ENCODE measurements around the gene DUSP5.
"Not testable (repeated sequence)": the region's sequence is repeated elsewhere in the genome, so short reads cannot be mapped to it uniquely, and the experiment has no call there.

Gene DUSP5

GRCh38 chr10:110529596-110530011, 31.9 kb downstream of the DUSP5 start:
- no peaks in the 10 kb centered on the region for H3K4me1 ChIP-seq (ENCODE audit: control insufficient read depth, insufficient read depth, low read length)
- no peaks in the 10 kb centered on the region for H3K27me3 ChIP-seq (ENCODE audit: control insufficient read depth, insufficient read depth, low read length, poor library complexity, severe bottlenecking)
- no peaks in the 10 kb centered on the region for H3K9me3 ChIP-seq (ENCODE audit: control insufficient read depth, low read length)
- H3K4me3 ChIP-seq (ENCODE audit: insufficient read depth, low read depth, low read length) = no peak overlapping the region
- WGBS, 2 experiments = 14 to 18% methylated on average over 6 of the region's 6 CpGs
- peak overlapping the region; percentile 19 for H3K27ac ChIP-seq (ENCODE audit: insufficient read depth, low read depth, low read length, poor library complexity, severe bottlenecking)
- H3K36me3 ChIP-seq (ENCODE audit: control insufficient read depth, insufficient read depth, low read length) = no peaks in the 10 kb centered on the region

- Histone ChIP-seq H3K27me3 (ENCODE audit: control insufficient read depth, insufficient read depth, low read length, poor library complexity, severe bottlenecking) (no peaks in the 10 kb centered on the region), H3K27ac (ENCODE audit: insufficient read depth, low read depth, low read length, poor library complexity, severe bottlenecking) (no peak overlapping the region), H3K9me3 (ENCODE audit: control insufficient read depth, low read length) (no peaks in the 10 kb centered on the region), H3K4me3 (ENCODE audit: insufficient read depth, low read depth, low read length) (peak overlapping the region; percentile 39), H3K4me1 (ENCODE audit: control insufficient read depth, insufficient read depth, low read length) (no peaks in the 10 kb centered on the region), H3K36me3 (ENCODE audit: control insufficient read depth, insufficient read depth, low read length) (no peaks in the 10 kb centered on the region)
- WGBS, 2 experiments = 5 to 6% methylated on average over 34 to 35 of the region's 35 CpGs
Observed at GRCh38 chr10:110530131-110530831, 32.6 kb downstream of the DUSP5 start.

GRCh38 chr10:110531687-110532086, 34.0 kb downstream of the DUSP5 start:
- Histone ChIP-seq H3K9me3 (ENCODE audit: control insufficient read depth, low read length) (no peaks in the 10 kb centered on the region), H3K4me3 (ENCODE audit: insufficient read depth, low read depth, low read length) (no peak overlapping the region), H3K27me3 (ENCODE audit: control insufficient read depth, insufficient read depth, low read length, poor library complexity, severe bottlenecking) (no peaks in the 10 kb centered on the region), H3K36me3 (ENCODE audit: control insufficient read depth, insufficient read depth, low read length) (no peaks in the 10 kb centered on the region), H3K27ac (ENCODE audit: insufficient read depth, low read depth, low read length, poor library complexity, severe bottlenecking) (no peak overlapping the region), H3K4me1 (ENCODE audit: control insufficient read depth, insufficient read depth, low read length) (no peaks in the 10 kb centered on the region)
- WGBS, 2 experiments = 87 to 93% methylated on average over 2 of the region's 2 CpGs

GRCh38 chr10:110532628-110533027, 34.9 kb downstream of the DUSP5 start:
- not testable (repeated sequence) for H3K36me3 ChIP-seq (ENCODE audit: control insufficient read depth, insufficient read depth, low read length); H3K4me3 ChIP-seq (ENCODE audit: insufficient read depth, low read depth, low read length); H3K9me3 ChIP-seq (ENCODE audit: control insufficient read depth, low read length); H3K27ac ChIP-seq (ENCODE audit: insufficient read depth, low read depth, low read length, poor library complexity, severe bottlenecking); H3K27me3 ChIP-seq (ENCODE audit: control insufficient read depth, insufficient read depth, low read length, poor library complexity, severe bottlenecking); H3K4me1 ChIP-seq (ENCODE audit: control insufficient read depth, insufficient read depth, low read length)
- 81 to 87% methylated on average over 4 of the region's 4 CpGs for WGBS, 2 experiments

- no peaks in the 10 kb centered on the region for H3K4me1 ChIP-seq (ENCODE audit: control insufficient read depth, insufficient read depth, low read length)
- no peaks in the 10 kb centered on the region for H3K36me3 ChIP-seq (ENCODE audit: control insufficient read depth, insufficient read depth, low read length)
- no peaks in the 10 kb centered on the region for H3K27me3 ChIP-seq (ENCODE audit: control insufficient read depth, insufficient read depth, low read length, poor library complexity, severe bottlenecking)
- 43 to 44% methylated on average over 3 of the region's 3 CpGs for WGBS, 2 experiments
- no peak overlapping the region for H3K27ac ChIP-seq (ENCODE audit: insufficient read depth, low read depth, low read length, poor library complexity, severe bottlenecking)
- no peak overlapping the region for H3K4me3 ChIP-seq (ENCODE audit: insufficient read depth, low read depth, low read length)
- H3K9me3 ChIP-seq (ENCODE audit: control insufficient read depth, low read length) = no peaks in the 10 kb centered on the region
Observed at GRCh38 chr10:110533149-110533548, 35.4 kb downstream of the DUSP5 start.

GRCh38 chr10:110534571-110534970, 36.9 kb downstream of the DUSP5 start:
- Histone ChIP-seq H3K4me3 (ENCODE audit: insufficient read depth, low read depth, low read length) (no peak overlapping the region), H3K27me3 (ENCODE audit: control insufficient read depth, insufficient read depth, low read length, poor library complexity, severe bottlenecking) (no peaks in the 10 kb centered on the region), H3K4me1 (ENCODE audit: control insufficient read depth, insufficient read depth, low read length) (no peaks in the 10 kb centered on the region), H3K9me3 (ENCODE audit: control insufficient read depth, low read length) (no peaks in the 10 kb centered on the region), H3K36me3 (ENCODE audit: control insufficient read depth, insufficient read depth, low read length) (no peaks in the 10 kb centered on the region), H3K27ac (ENCODE audit: insufficient read depth, low read depth, low read length, poor library complexity, severe bottlenecking) (no peak overlapping the region)
- 96 to 98% methylated on average over 2 of the region's 2 CpGs for WGBS, 2 experiments

GRCh38 chr10:110535958-110536891, 38.5 kb downstream of the DUSP5 start:
- Histone ChIP-seq H3K27ac (ENCODE audit: insufficient read depth, low read depth, low read length, poor library complexity, severe bottlenecking) (no peak overlapping the region), H3K27me3 (ENCODE audit: control insufficient read depth, insufficient read depth, low read length, poor library complexity, severe bottlenecking) (no peaks in the 10 kb centered on the region), H3K9me3 (ENCODE audit: control insufficient read depth, low read length) (no peaks in the 10 kb centered on the region), H3K4me1 (ENCODE audit: control insufficient read depth, insufficient read depth, low read length) (no peaks in the 10 kb centered on the region), H3K4me3 (ENCODE audit: insufficient read depth, low read depth, low read length) (no peak overlapping the region), H3K36me3 (ENCODE audit: control insufficient read depth, insufficient read depth, low read length) (no peaks in the 10 kb centered on the region)
- WGBS, 2 experiments = 78 to 82% methylated on average over 12 of the region's 12 CpGs

- no peak overlapping the region for H3K27ac ChIP-seq (ENCODE audit: insufficient read depth, low read depth, low read length, poor library complexity, severe bottlenecking)
- WGBS, 2 experiments = 93 to 94% methylated on average over 4 of the region's 4 CpGs
- no peaks in the 10 kb centered on the region for H3K4me1 ChIP-seq (ENCODE audit: control insufficient read depth, insufficient read depth, low read length)
- H3K36me3 ChIP-seq (ENCODE audit: control insufficient read depth, insufficient read depth, low read length) = no peaks in the 10 kb centered on the region
- no peaks in the 10 kb centered on the region for H3K9me3 ChIP-seq (ENCODE audit: control insufficient read depth, low read length)
- H3K4me3 ChIP-seq (ENCODE audit: insufficient read depth, low read depth, low read length) = no peak overlapping the region
- no peaks in the 10 kb centered on the region for H3K27me3 ChIP-seq (ENCODE audit: control insufficient read depth, insufficient read depth, low read length, poor library complexity, severe bottlenecking)
Observed at GRCh38 chr10:110539091-110539490, 41.4 kb downstream of the DUSP5 start.

GRCh38 chr10:110540031-110540430, 42.3 kb downstream of the DUSP5 start:
- no peaks in the 10 kb centered on the region for H3K36me3 ChIP-seq (ENCODE audit: control insufficient read depth, insufficient read depth, low read length)
- no peaks in the 10 kb centered on the region for H3K27me3 ChIP-seq (ENCODE audit: control insufficient read depth, insufficient read depth, low read length, poor library complexity, severe bottlenecking)
- no peaks in the 10 kb centered on the region for H3K9me3 ChIP-seq (ENCODE audit: control insufficient read depth, low read length)
- H3K4me3 ChIP-seq (ENCODE audit: insufficient read depth, low read depth, low read length) = no peak overlapping the region
- WGBS, 2 experiments = 100% methylated on average over 1 of the region's 1 CpG; no CpG with 5 or more reads in 1 of the 2 experiments
- no peaks in the 10 kb centered on the region for H3K4me1 ChIP-seq (ENCODE audit: control insufficient read depth, insufficient read depth, low read length)
- H3K27ac ChIP-seq (ENCODE audit: insufficient read depth, low read depth, low read length, poor library complexity, severe bottlenecking) = no peak overlapping the region

GRCh38 chr10:110544958-110545537, 47.3 kb downstream of the DUSP5 start:
- Histone ChIP-seq H3K27me3 (ENCODE audit: control insufficient read depth, insufficient read depth, low read length, poor library complexity, severe bottlenecking) (no peaks in the 10 kb centered on the region), H3K36me3 (ENCODE audit: control insufficient read depth, insufficient read depth, low read length) (no peaks in the 10 kb centered on the region), H3K4me3 (ENCODE audit: insufficient read depth, low read depth, low read length) (no peak overlapping the region), H3K9me3 (ENCODE audit: control insufficient read depth, low read length) (no peaks in the 10 kb centered on the region), H3K4me1 (ENCODE audit: control insufficient read depth, insufficient read depth, low read length) (no peaks in the 10 kb centered on the region), H3K27ac (ENCODE audit: insufficient read depth, low read depth, low read length, poor library complexity, severe bottlenecking) (no peak overlapping the region)
